Measurements from ENCODE around the gene SMPDL3A. TPM values are rescaled to one million over a fixed set of nuclear protein-coding genes. Genes with fewer than 3 reads are reported as not detected.

The SMPDL3A gene
- total and polyA plus RNA-seq, 9 of the 15 experiments (the other 6 are each of a cell fraction or from before 2014, with no cell fraction given), result 0.14 to 0.91 (median 0.54) TPM

- no peaks in the 10 kb centered on the region for H3K9me1 ChIP-seq (ENCODE audit: control insufficient read depth, insufficient read depth, low read length)
- TF ChIP-seq HNRNPUL1 (IDR thresholded peaks at IDR 0.05; ENCODE audit: low read length), result no peak
- TF ChIP-seq ZNF165 (CRISPR knock-in tag; IDR thresholded peaks at IDR 0.05; ENCODE audit: borderline replicate concordance), result no peak
- TF ChIP-seq ZNF444 (CRISPR knock-in tag; IDR thresholded peaks at IDR 0.05), result no peak
- no peak for TF ChIP-seq COPS2 (conservative IDR thresholded peaks at IDR 0.05)
- TF ChIP-seq MCM2 (IDR thresholded peaks at IDR 0.05; ENCODE audit: low read depth), result no peak
- no peak for TF ChIP-seq ZNF511 (CRISPR knock-in tag; IDR thresholded peaks at IDR 0.05)
- TF ChIP-seq, protein P1, sequence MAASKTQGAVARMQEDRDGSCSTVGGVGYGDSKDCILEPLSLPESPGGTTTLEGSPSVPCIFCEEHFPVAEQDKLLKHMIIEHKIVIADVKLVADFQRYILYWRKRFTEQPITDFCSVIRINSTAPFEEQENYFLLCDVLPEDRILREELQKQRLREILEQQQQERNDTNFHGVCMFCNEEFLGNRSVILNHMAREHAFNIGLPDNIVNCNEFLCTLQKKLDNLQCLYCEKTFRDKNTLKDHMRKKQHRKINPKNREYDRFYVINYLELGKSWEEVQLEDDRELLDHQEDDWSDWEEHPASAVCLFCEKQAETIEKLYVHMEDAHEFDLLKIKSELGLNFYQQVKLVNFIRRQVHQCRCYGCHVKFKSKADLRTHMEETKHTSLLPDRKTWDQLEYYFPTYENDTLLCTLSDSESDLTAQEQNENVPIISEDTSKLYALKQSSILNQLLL (CRISPR knock-in tag; IDR thresholded peaks at IDR 0.05; ENCODE audit: borderline replicate concordance), result no peak
- TF ChIP-seq, protein P2, sequence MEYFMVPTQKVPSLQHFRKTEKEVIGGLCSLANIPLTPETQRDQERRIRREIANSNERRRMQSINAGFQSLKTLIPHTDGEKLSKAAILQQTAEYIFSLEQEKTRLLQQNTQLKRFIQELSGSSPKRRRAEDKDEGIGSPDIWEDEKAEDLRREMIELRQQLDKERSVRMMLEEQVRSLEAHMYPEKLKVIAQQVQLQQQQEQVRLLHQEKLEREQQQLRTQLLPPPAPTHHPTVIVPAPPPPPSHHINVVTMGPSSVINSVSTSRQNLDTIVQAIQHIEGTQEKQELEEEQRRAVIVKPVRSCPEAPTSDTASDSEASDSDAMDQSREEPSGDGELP (CRISPR knock-in tag; IDR thresholded peaks at IDR 0.05; ENCODE audit: borderline replicate concordance), result no peak
- TF ChIP-seq, protein P3, sequence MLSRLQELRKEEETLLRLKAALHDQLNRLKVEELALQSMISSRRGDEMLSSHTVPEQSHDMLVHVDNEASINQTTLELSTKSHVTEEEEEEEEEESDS (CRISPR knock-in tag; IDR thresholded peaks at IDR 0.05), result no peak
- no peak for TF ChIP-seq TEAD4 (IDR thresholded peaks at IDR 0.05; ENCODE audit: low read length)
- TF ChIP-seq TEAD4 (CRISPR knock-in tag; IDR thresholded peaks at IDR 0.05; ENCODE audit: borderline replicate concordance), result no peak
- TF ChIP-seq FUS (optimal IDR thresholded peaks at IDR 0.05; ENCODE audit: low read depth, low read length), result no peak
- no peak for TF ChIP-seq STAT5B (CRISPR knock-in tag; IDR thresholded peaks at IDR 0.05)
- CTCF ChIA-PET (ENCODE audit: low intra/inter-chr PET ratio), result no interaction called here
- WGBS (ENCODE audit: insufficient coverage, low coverage, missing lambda C conversion rate), result 7% methylated on average over 2 of the region's 2 CpGs
- BruUV-seq (replicated peaks), result no TSS peak
- ATAC-seq, result no peak
- H2AFZ ChIP-seq (ENCODE audit: low read depth, low read length), result no peak overlapping the region
- no peak for DNase-seq (ENCODE audit: extremely low read depth in 1 of 4, low spot score in 3 of 4)
- H3K79me2 ChIP-seq (ENCODE audit: control insufficient read depth, insufficient read depth, low read length), result no peaks in the 10 kb centered on the region
- no peak overlapping the region for H3K27ac ChIP-seq (ENCODE audit: extremely low read depth, low read depth, low read length)
- no peak for FAIRE-seq
- intact Hi-C loops (cut with micrococcal nuclease) (no loop called here), in situ Hi-C loops (cut with MboI) (no loop called here)
- H3K27me3 ChIP-seq (ENCODE audit: control insufficient read depth in 2 of 2, insufficient read depth in 2 of 2, low read length in 2 of 2), result no peaks in the 10 kb centered on the region
- no peaks in the 10 kb centered on the region for H4K20me1 ChIP-seq (replicated peaks; ENCODE audit: control insufficient read depth, insufficient read depth, low read length)
- POLR2A ChIA-PET, result no interaction called here
- no peak overlapping the region for H3K4me2 ChIP-seq (ENCODE audit: insufficient read depth, low read length)
- no peaks in the 10 kb centered on the region for H3K36me3 ChIP-seq (ENCODE audit: control insufficient read depth, insufficient read depth, low read length)
- H3K9me3 ChIP-seq (replicated peaks; ENCODE audit: control insufficient read depth, insufficient read depth, low read depth, low read length), result no peaks in the 10 kb centered on the region
- H3K9ac ChIP-seq (ENCODE audit: insufficient read depth in 1 of 2, low read depth in 2 of 2, low read length in 2 of 2), result no peak overlapping the region
- no peak overlapping the region for H3K4me3 ChIP-seq
- 0 out of 5 replicates have a peak, but pooled peaks cover 0 to 3% of the 10 kb centered on the region in 2 experiments for H3K4me1 ChIP-seq (replicated peaks in 1 of 2; ENCODE audit: control insufficient read depth in 2 of 2, insufficient read depth in 2 of 2, low read length in 2 of 2)
These were observed 32.0 kb downstream of the SMPDL3A start for GRCh38 chr6:122821095-122821494.
